Measurements from ENCODE around the gene DCTPP1.
A peak's percentile ranks its signal among the peaks of the same experiment; 100 is the strongest.

DCTPP1 gene

GRCh38 chr16:30381291-30382041 lies 48.4 kb downstream of the DCTPP1 start:
- no peak for DNase-seq (ENCODE audit: low read depth)

DNA sequence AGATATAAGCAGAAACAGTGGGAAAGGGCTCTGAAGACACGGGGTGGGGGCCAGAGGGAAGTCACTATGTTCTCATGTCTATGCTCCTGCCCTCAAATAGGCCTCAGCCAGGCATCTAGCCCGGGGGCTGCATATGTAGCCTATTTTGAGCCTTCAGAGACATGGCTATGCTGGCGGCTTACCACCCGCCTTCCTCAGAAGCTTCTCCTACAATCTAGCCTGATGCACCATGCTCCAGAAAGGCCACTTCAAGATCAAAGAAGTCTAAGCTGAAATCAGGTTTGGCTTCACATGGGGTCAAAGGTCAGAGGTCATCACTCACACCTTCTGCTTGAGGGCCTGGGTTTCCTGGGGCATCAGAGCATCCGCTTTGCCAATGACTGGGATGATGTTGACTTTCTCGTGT lies 49.0 kb downstream of the DCTPP1 start:
- no peak for DNase-seq (ENCODE audit: low read depth)

- DNase-seq (ENCODE audit: low read depth): no peak
These were observed 49.6 kb downstream of the DCTPP1 start for GRCh38 chr16:30380072-30380802.

DNA sequence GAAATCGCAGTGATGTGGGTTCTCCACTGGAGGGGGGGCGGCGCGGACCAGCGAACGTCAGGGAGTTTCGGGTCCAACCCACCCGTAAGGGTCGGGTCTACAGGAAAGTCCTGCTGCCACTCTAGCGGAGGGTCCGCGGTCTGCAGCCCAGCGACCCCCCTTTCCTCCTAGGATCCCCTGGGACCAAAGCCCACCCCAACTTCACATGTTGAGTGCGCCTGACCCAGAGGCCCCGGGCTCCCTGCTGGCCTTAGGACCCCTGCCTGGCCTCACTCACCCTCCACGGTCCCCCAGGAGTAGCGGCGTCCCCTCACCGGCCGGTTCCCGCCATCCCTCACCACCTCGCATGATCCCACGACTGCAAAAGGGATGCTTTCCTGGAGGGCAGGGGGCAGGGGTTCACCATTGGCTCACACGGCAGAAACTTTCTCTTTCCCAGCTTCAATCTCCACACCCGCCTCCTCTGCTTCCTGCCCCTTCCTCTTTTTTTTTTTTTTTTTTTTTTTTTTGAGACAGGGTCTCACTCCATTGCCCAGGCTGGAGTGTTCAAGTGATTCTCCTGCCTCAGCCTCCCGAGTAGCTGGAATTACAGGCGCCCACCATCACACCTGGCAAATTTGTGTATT lies 50.6 kb downstream of the DCTPP1 start:
- DNase-seq (ENCODE audit: low read depth): no peak

- peak; percentile 98 for DNase-seq (ENCODE audit: low read depth)
These were observed 51.3 kb downstream of the DCTPP1 start for GRCh38 chr16:30378236-30379157.

- DNase-seq (ENCODE audit: low read depth): peak; percentile 78
These were observed 52.0 kb downstream of the DCTPP1 start for GRCh38 chr16:30377812-30378235.

GRCh38 chr16:30377050-30377811 lies 52.6 kb downstream of the DCTPP1 start:
- DNase-seq (ENCODE audit: low read depth): no peak

- DNase-seq (ENCODE audit: low read depth): no peak
These were observed 53.3 kb downstream of the DCTPP1 start for GRCh38 chr16:30376461-30376902.

- no peak for DNase-seq (ENCODE audit: low read depth)
These were observed 54.0 kb downstream of the DCTPP1 start for GRCh38 chr16:30375864-30376263.

GRCh38 chr16:30374538-30374937 lies 55.3 kb downstream of the DCTPP1 start, which contains the start of gene MYL11:
MYL11 (plus strand) TSS chr16:30374802; CDS start chr16:30374858, 56 bp downstream.
- DNase-seq (ENCODE audit: low read depth): no peak

Measured in activated T-helper 9 cell treated with anti-CD3 and anti-CD28 coated beads, Interleukin-2, amount 50 U/mL, for 16 hours (primary cell).